ENCODE measurements around the gene FGF12.

FGF12 gene

GRCh38 chr3:192212335-192212734, 515.0 kb downstream of the FGF12 start:
- H3K27me3 Mint-ChIP-seq = no peaks in the 10 kb centered on the region
- H3K4me1 Mint-ChIP-seq (ENCODE audit: low read depth) = no peaks in the 10 kb centered on the region
- H3K4me3 Mint-ChIP-seq = no peak overlapping the region
- no peak overlapping the region for H3K27ac Mint-ChIP-seq
- no peak for DNase-seq
- H3K36me3 Mint-ChIP-seq (ENCODE audit: low read depth) = no peaks in the 10 kb centered on the region
- H3K9me3 Mint-ChIP-seq = no peaks in the 10 kb centered on the region

GRCh38 chr3:192207651-192208050, 519.7 kb downstream of the FGF12 start:
- Mint-ChIP-seq H3K4me3 (no peak overlapping the region), H3K4me1 (ENCODE audit: low read depth) (no peaks in the 10 kb centered on the region), H3K9me3 (no peaks in the 10 kb centered on the region), H3K36me3 (ENCODE audit: low read depth) (no peaks in the 10 kb centered on the region), H3K27ac (no peak overlapping the region), H3K27me3 (no peaks in the 10 kb centered on the region)
- no peak for DNase-seq

- H3K9me3 Mint-ChIP-seq = no peaks in the 10 kb centered on the region
- H3K27ac Mint-ChIP-seq = no peak overlapping the region
- no peak overlapping the region for H3K4me3 Mint-ChIP-seq
- no peaks in the 10 kb centered on the region for H3K4me1 Mint-ChIP-seq (ENCODE audit: low read depth)
- no peaks in the 10 kb centered on the region for H3K36me3 Mint-ChIP-seq (ENCODE audit: low read depth)
- no peaks in the 10 kb centered on the region for H3K27me3 Mint-ChIP-seq
- no peak for DNase-seq
Measured at GRCh38 chr3:192207239-192207638, 520.1 kb downstream of the FGF12 start.

- H3K4me3 Mint-ChIP-seq = no peak overlapping the region
- DNase-seq = no peak
- H3K36me3 Mint-ChIP-seq (ENCODE audit: low read depth) = no peaks in the 10 kb centered on the region
- no peak overlapping the region for H3K27ac Mint-ChIP-seq
- no peaks in the 10 kb centered on the region for H3K27me3 Mint-ChIP-seq
- no peaks in the 10 kb centered on the region for H3K9me3 Mint-ChIP-seq
- no peaks in the 10 kb centered on the region for H3K4me1 Mint-ChIP-seq (ENCODE audit: low read depth)
Measured at GRCh38 chr3:192194085-192194484, 533.3 kb downstream of the FGF12 start.

GRCh38 chr3:192188218-192188835, 539.0 kb downstream of the FGF12 start:
- H3K36me3 Mint-ChIP-seq (ENCODE audit: low read depth) = no peaks in the 10 kb centered on the region
- no peak overlapping the region for H3K4me3 Mint-ChIP-seq
- H3K27me3 Mint-ChIP-seq = no peaks in the 10 kb centered on the region
- H3K9me3 Mint-ChIP-seq = no peaks in the 10 kb centered on the region
- H3K4me1 Mint-ChIP-seq (ENCODE audit: low read depth) = peaks cover 5% of the 10 kb centered on the region
- DNase-seq = peak; percentile 30
- H3K27ac Mint-ChIP-seq = no peak overlapping the region

- DNase-seq = no peak
- peaks cover 5% of the 10 kb centered on the region for H3K4me1 Mint-ChIP-seq (ENCODE audit: low read depth)
- no peaks in the 10 kb centered on the region for H3K36me3 Mint-ChIP-seq (ENCODE audit: low read depth)
- H3K27me3 Mint-ChIP-seq = no peaks in the 10 kb centered on the region
- H3K9me3 Mint-ChIP-seq = no peaks in the 10 kb centered on the region
- H3K27ac Mint-ChIP-seq = no peak overlapping the region
- H3K4me3 Mint-ChIP-seq = no peak overlapping the region
Measured at GRCh38 chr3:192187485-192188051, 539.8 kb downstream of the FGF12 start.

- Mint-ChIP-seq H3K9me3 (no peaks in the 10 kb centered on the region), H3K36me3 (ENCODE audit: low read depth) (no peaks in the 10 kb centered on the region), H3K27me3 (no peaks in the 10 kb centered on the region), H3K27ac (no peak overlapping the region), H3K4me1 (ENCODE audit: low read depth) (peaks cover 5% of the 10 kb centered on the region), H3K4me3 (no peak overlapping the region)
- no peak for DNase-seq
Measured at GRCh38 chr3:192186498-192186897, 540.8 kb downstream of the FGF12 start.

GRCh38 chr3:192186045-192186444, 541.3 kb downstream of the FGF12 start:
- H3K36me3 Mint-ChIP-seq (ENCODE audit: low read depth) = no peaks in the 10 kb centered on the region

GRCh38 chr3:192183109-192183508, 544.2 kb downstream of the FGF12 start:
- no peak for DNase-seq
- Mint-ChIP-seq H3K27ac (no peak overlapping the region), H3K9me3 (peaks cover 8% of the 10 kb centered on the region), H3K4me1 (ENCODE audit: low read depth) (peaks cover 4% of the 10 kb centered on the region), H3K36me3 (ENCODE audit: low read depth) (no peaks in the 10 kb centered on the region), H3K4me3 (no peak overlapping the region), H3K27me3 (no peaks in the 10 kb centered on the region)

More at GRCh38 chr3:192186045-192186444, 541.3 kb downstream of the FGF12 start:
- H3K4me3 Mint-ChIP-seq = no peak overlapping the region
- no peaks in the 10 kb centered on the region for H3K9me3 Mint-ChIP-seq
- peaks cover 5% of the 10 kb centered on the region for H3K4me1 Mint-ChIP-seq (ENCODE audit: low read depth)
- DNase-seq = no peak
- no peak overlapping the region for H3K27ac Mint-ChIP-seq
- H3K27me3 Mint-ChIP-seq = no peaks in the 10 kb centered on the region

- H3K4me1 Mint-ChIP-seq (ENCODE audit: low read depth) = no peaks in the 10 kb centered on the region
- no peaks in the 10 kb centered on the region for H3K36me3 Mint-ChIP-seq (ENCODE audit: low read depth)
- DNase-seq = no peak
- H3K9me3 Mint-ChIP-seq = peaks cover 8% of the 10 kb centered on the region
- H3K27ac Mint-ChIP-seq = no peak overlapping the region
- H3K4me3 Mint-ChIP-seq = no peak overlapping the region
- H3K27me3 Mint-ChIP-seq = no peaks in the 10 kb centered on the region
Measured at GRCh38 chr3:192181151-192181550, 546.2 kb downstream of the FGF12 start.

- Mint-ChIP-seq H3K4me1 (ENCODE audit: low read depth) (no peaks in the 10 kb centered on the region), H3K36me3 (ENCODE audit: low read depth) (no peaks in the 10 kb centered on the region)
Measured at GRCh38 chr3:192177383-192177782, 550.0 kb downstream of the FGF12 start.

GRCh38 chr3:192174283-192174682, 553.1 kb downstream of the FGF12 start:
- Mint-ChIP-seq H3K27ac (no peak overlapping the region), H3K27me3 (no peaks in the 10 kb centered on the region), H3K4me3 (no peak overlapping the region), H3K4me1 (ENCODE audit: low read depth) (no peaks in the 10 kb centered on the region), H3K9me3 (peaks cover 8% of the 10 kb centered on the region), H3K36me3 (ENCODE audit: low read depth) (no peaks in the 10 kb centered on the region)
- DNase-seq = no peak

More at GRCh38 chr3:192177383-192177782, 550.0 kb downstream of the FGF12 start:
- Mint-ChIP-seq H3K9me3 (peaks cover 13% of the 10 kb centered on the region), H3K27me3 (no peaks in the 10 kb centered on the region), H3K4me3 (no peak overlapping the region), H3K27ac (no peak overlapping the region)
- DNase-seq = no peak

GRCh38 chr3:192171213-192171612, 556.1 kb downstream of the FGF12 start:
- Mint-ChIP-seq H3K9me3 (peaks cover 8% of the 10 kb centered on the region), H3K27ac (no peak overlapping the region), H3K27me3 (no peaks in the 10 kb centered on the region), H3K36me3 (ENCODE audit: low read depth) (no peaks in the 10 kb centered on the region), H3K4me1 (ENCODE audit: low read depth) (no peaks in the 10 kb centered on the region), H3K4me3 (no peak overlapping the region)
- DNase-seq = no peak

GRCh38 chr3:192170659-192171058, 556.7 kb downstream of the FGF12 start:
- Mint-ChIP-seq H3K27me3 (no peaks in the 10 kb centered on the region), H3K9me3 (peaks cover 6% of the 10 kb centered on the region), H3K36me3 (ENCODE audit: low read depth) (no peaks in the 10 kb centered on the region), H3K4me1 (ENCODE audit: low read depth) (no peaks in the 10 kb centered on the region), H3K4me3 (no peak overlapping the region), H3K27ac (no peak overlapping the region)
- DNase-seq = no peak

GRCh38 chr3:192170031-192170430, 557.3 kb downstream of the FGF12 start:
- Mint-ChIP-seq H3K4me1 (ENCODE audit: low read depth) (no peaks in the 10 kb centered on the region), H3K27ac (no peak overlapping the region), H3K36me3 (ENCODE audit: low read depth) (no peaks in the 10 kb centered on the region), H3K9me3 (peaks cover 3% of the 10 kb centered on the region), H3K27me3 (no peaks in the 10 kb centered on the region), H3K4me3 (no peak overlapping the region)
- DNase-seq = no peak
